DMS79 (cell line): ENCODE data around the gene SKI.

Experiments used
- DNase-seq: peaks from one replicate; lab custom pipeline; 2025; lab: John Stamatoyannopoulos, UW

The SKI gene

DNA sequence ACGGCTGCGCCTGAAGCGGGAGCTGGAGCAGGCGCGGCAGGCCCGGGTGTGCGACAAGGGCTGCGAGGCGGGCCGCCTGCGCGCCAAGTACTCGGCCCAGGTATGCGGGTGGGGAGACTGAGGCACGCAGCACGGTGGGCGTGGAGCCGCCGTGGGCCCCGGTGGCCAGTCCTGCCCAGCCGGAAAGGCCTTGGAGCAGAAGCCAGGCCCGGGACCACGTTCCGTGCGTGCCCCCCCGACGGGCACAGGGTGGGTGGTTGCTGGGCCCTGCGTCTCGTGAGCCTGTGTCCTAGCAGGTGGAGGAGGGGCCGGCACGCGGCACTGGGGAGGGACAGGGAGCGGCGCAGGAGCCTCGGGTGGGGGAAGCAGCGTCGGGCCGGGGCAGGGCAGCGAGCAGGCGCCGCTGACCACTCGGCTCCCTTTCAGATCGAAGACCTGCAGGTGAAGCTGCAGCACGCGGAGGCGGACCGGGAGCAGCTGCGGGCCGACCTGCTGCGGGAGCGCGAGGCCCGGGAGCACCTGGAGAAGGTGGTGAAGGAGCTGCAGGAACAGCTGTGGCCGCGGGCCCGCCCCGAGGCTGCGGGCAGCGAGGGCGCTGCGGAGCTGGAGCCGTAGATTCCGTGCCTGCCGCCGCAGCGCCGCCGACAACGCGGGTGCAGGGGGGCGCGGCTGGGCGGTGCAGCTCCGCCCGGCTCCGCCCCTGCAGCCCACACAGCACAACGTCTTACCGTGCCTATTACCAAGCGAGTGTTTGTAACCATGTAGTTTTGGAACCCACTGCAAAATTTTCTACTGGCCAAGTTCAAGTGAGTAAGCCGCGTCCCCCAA lies 78.2 kb downstream of the SKI start:
- DNase-seq: no peak

DNA sequence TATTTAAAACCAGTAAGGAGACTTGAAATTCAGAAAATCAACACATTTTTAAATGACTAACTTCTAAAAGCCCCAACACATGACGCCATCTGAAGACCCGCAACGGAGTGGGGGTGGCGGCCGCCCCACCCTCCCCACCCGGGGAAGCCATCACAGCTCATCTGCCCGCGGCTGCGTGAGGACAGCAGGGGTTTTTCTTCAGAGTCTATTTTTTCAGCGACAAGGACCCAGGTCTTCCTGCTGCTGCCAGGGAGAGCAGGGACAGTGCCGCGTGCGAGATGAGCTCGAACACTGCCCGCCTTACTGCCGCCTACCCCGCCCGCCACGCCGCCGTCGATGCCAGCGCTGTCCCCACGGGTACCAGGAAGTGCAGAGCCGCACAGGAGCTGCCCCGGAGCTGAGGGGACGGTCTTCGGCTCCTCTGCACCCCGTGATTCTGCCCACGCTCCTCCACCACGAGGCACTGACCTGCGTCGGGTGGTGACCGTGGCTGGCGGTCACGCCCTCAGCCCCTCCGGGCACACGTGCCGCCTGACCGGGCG lies 79.0 kb downstream of the SKI start:
- no peak for DNase-seq

DNA sequence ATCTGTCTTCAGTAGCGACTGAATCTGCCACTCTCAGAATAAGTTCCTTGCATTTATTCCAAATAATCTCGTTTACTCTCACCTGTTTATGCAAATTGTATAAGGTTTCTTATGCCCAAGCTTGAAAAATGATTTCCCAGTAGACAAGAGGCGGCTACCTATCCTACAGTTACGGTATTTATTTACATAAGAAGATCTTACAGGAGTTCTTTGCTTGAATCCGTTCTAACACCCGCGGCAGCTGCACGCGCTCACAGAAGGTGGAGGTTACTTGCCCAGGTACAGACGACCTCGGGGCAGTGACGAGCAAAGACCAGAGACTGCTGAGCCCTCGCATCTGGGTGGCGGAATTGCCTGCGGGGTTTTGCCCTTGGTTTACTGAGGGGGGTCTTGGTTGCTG lies 79.9 kb downstream of the SKI start:
- DNase-seq: no peak

DNA sequence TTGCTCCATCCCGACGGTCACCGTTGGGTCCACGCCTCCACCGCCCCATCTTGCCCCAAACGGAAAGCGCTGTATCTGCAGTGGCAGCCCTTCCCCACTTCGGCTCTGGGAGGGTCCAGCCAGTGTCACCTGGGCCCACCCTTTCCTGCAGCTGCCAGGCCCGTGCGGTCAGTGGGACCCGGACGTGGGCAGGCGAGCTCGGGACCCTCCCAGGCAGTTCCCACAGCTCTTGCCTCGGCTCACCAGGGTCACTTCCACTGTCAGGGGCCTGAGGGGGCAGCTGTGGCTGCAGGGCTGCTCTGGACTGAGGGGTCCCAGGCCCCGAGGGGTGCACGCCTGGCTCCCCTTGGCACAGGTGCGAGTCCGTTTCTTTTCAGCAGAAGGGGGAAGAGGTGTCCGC lies 80.7 kb downstream of the SKI start:
- DNase-seq: no peak

DNA sequence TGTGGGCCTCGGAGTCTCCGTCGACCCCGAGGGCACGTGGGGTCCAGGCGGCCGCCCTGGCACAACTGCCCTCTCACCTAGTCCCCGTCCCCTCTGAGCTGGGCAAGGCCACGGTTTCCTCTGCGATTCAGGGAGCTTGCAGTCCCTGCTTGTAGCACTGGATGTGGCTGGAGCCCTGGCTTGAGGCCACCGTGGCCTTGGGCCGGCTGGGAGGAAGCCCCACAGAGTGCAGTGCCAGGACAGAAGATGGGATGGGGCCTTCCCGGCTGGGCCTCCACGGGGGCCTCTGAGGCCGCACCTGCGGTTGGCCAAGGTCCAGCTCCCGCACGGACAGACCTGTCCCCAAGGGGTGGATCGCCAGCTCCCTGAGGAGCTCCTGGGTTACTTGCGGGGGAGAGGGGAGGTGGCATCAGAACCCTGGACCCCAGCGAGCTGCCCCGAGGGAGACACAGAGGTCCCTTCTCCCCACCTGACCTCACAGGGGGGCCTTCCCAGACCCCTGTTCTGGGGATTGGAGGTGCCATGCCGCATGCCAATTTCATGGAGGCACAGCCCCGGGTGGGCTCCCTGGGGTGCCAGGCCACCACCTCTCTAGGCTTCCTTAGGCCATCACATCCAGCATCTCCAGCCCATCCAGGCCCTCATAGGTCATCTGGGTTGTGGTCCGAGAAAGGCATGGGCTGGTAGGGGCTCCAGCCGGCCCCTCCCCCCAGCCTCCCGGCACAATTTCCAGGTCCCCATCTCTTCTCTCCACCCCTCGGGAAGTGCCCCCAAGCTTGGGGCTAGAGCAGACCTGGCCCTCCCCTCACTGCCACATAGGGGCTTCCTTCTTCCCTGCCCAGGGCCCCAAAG lies 82.4 kb downstream of the SKI start:
- DNase-seq: no peak

DNA sequence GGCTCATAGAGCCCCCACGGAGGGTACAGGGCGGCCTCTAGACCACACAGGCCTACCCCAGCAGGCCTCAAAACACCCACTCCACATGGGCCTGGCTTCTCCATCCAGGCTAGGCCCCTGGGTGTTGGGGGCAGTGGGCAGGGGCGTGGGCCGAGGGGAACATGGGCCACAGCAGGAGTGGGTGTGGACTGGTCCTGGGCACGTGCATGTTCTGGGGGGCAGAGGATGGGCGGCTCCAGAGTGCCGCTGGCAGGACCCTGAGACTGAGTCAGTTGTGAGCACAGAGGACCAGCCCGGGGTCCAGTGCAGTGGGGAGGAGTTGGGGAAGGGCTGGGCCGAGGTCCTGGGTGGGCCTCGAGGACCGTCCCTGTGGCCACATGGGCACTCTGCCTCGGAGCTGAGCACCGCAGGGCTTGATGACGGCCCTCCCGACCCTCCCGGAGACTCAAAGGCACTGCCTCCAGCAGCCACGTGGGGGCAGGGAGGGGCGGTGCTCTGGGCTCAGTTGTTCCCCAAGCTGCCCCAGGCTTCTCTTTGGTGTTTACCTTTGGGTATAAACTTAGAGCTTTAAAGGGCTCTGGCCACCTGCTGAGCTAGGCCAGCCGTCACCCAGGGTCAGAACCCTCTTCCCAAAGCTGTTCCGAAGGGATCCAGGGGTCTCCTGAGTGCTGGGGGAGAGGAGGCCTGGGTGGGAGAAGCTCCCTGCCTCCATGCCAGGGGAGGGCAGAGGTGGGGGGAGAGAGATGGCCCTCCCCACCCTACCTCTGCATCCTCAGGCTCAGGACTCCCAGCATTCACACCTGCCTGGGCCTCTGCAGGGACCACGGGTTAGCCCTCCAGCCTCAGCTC lies 83.3 kb downstream of the SKI start:
- DNase-seq: no peak

DNA sequence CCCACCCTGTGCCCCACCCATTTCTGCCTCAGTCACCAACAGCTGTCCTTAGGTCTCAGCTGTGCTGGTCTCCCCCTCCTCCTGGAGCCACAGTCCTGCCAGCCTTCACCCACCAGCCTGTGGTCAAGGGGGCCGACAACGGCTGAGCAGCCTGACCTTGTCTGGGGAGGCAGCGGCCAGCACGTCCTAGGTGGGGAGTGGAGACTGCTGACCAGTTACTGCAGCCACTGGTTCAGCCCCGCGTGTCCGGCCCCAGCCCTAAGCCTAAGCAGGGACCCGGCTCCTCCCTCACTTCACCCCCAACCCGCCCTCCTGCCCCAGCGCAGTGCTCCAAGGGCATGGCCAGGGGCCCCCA lies 84.0 kb downstream of the SKI start:
- DNase-seq: no peak

DNA sequence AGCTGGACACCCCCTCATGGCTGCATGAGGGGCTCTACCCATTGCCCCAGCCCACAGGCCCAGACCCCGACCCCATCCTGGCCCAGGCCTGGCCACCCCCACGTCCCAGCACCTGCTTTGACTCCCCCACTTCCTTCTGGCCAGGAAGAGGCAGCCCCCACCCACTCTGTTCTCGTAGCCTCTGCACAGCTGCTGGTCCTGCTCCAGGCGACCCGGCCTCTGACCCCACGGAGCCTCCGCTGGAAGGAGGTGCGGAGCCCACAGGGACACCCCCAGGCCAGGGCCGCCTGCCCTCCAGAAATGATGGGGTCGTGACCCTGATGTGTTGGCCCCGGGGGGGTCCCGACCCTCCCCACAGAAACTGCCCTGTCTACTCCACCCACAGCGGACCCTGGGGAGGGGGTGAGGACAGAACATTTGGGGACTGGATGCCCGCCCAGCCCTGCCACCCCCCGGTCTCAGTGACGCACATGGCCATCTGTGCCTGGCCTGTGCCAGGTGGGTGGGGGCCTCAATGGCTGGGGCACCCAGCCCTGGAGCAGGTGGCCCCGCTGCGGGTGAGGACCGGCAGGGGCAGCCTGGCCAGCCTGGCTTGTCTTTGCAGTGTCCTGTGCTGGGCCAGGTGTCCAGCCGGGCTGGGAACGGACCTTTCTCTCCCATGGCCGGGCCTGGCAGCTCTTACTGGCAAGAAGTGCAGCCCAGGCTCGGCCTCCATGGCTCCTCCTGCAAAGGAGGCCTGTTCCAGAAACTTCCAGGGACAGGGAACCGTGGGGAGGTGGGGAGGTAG lies 84.6 kb downstream of the SKI start:
- DNase-seq: no peak

DNA sequence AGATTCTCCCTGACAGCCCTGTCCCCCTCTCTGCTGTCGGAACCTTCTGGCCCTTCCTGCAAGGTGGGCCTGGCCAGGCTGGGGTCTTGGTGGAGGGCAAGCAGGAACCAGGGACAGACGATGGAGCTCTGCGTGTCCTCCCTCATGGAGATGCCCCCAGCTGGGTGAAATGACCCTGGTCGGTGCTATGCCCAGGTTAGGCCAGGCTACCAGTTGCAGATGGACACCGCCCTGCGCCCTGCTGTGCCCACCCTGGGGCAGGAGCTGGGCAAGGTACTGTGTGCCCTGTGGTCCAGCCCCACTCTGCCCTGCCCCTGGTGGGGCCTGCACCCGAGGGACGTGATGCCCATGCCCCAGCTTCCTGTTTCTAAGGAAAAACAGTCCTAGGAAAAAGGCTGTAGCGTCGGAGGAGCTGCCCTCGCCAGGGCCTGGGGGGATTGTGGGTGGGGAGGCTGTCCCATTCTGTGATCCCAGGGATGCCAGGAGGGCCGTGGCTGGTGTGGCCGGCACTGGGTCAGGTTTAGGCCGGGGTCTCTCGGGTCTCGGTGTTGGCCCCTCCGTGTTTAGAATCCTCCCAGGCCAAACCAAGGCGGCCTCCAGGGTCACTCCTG lies 85.6 kb downstream of the SKI start:
- DNase-seq: no peak

DNA sequence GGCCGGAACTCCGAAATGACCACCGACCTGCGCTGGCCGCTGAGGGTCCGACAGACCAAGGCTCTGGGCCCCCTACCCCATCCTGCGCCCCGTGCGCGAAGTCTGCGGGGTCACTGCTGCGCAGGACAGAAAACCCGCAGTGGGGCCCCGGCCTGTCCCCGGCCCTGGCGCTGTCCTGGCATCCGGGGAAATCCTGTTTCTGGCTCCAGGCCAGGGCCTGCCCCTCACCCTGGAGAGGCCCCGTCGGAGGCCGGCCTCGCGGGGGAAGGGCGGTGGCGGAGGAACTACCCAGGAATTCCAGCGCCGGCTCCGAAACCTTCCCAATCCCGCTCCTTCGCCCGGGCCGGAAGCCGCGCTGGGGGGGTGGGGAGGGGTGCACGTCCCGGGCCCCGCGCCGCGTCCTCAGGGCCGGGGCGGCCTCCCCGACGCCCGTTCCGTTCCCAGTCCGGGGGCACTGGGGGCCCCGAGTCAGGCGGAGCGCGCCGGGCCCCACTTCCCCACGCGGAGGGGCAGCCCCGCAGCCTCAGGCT lies 86.2 kb downstream of the SKI start:
- no peak for DNase-seq

DNA sequence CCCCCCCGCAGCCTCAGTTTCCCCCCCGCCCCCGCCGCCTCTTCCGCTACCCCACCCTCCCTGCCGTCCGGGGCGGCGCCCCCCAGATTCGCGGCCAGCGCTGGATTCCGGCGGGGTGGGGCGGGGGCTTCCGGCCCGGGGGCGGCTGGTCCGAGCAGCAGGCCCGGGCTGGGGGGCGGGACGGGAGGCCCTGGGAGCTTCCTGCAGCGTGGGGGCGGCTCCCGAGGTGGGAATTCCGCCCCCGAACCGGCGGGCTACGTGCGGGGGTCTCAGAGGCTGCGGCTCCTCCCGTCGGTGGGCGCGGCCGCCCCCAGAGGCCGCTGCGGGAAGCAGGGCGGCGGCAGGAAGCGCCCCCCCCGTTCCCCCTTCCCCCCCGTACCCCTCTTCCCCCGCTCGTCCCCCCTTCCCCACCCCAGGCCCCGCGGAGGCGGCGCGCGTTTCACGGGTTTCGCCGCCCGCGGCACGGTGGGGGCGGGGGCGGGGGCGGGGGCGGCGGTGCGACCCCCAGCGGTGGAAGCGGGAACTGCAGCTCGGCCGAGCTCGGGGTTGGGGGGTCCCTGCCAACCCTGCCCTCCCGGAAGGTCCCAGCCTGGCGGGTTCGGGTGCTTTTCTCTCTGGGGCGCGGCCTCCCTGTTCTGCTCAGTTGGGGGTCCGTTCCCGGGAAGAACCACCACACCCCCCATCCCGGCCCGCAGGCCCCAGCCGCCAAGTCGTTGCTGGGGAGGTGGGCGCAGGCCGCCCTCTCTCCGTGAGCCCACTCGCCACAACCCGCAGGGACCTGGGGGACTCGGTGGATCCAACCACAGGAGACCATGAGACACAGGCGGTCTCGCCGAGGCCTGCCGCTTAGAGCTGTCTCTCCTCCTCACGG lies 86.9 kb downstream of the SKI start:
- DNase-seq: no peak

DNA sequence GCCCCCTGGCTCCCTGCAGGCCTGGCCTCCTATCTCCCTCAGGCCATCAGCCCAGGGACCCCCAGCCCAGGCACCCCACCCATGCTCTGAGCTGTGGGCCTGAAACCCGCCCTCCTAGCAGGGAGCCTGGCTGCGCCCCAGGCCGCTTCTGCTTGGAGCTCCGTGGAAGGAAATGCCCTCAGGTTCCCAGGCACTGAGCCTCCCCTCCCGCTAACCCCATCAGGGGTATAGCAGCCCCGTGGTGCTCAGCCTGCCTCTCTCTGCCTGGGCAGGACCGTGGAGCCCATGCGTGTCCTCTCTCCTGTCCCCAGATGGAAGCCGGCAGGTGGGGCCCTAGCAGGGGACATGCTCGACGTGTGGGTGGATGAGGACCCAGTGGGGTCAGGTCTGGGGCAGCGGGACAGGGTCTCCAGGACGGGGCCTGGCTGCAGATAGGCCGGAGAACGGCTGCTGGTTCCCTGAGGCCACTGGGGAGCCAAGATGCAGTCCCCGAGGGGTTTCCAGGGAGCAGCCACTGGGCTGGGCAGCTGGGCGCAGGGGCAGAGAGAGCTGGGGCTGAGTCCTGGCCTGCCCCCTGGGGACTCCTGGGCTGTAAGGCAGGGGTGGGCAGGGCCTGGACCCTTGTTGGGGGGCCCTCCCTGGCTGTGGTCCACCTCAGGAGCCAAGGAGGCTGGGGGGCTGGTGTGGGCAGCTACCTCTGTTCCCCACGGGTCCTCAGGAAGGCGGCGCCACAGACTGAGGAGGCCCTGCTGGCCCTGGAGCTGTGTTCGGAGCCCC lies 87.7 kb downstream of the SKI start:
- no peak for DNase-seq

DNA sequence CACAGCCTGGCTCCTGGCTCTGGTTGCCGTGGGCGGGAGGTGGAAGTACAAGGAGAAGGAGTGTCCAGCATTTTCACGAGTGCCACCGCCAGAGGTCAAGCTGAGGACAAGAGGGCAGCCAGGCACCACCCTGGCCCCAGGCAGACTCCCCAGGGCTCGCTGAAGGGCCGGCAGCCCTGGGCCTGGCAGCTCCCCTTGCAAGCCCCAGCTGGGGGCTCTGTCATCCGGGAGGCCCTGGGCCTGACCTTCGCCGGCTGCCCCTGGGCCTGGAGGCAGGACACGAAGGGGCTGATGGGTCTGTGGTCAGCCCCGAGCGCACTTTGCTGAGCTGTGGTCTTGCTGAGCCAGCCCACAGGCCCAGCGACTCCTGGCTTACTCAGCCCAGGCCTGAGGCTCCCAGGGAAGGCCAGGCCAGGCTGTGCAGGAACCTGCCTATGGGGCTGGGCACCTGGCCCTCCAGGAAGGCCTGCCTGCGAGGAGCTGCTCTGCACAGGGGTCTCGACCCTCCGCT lies 88.4 kb downstream of the SKI start:
- DNase-seq: no peak

DNA sequence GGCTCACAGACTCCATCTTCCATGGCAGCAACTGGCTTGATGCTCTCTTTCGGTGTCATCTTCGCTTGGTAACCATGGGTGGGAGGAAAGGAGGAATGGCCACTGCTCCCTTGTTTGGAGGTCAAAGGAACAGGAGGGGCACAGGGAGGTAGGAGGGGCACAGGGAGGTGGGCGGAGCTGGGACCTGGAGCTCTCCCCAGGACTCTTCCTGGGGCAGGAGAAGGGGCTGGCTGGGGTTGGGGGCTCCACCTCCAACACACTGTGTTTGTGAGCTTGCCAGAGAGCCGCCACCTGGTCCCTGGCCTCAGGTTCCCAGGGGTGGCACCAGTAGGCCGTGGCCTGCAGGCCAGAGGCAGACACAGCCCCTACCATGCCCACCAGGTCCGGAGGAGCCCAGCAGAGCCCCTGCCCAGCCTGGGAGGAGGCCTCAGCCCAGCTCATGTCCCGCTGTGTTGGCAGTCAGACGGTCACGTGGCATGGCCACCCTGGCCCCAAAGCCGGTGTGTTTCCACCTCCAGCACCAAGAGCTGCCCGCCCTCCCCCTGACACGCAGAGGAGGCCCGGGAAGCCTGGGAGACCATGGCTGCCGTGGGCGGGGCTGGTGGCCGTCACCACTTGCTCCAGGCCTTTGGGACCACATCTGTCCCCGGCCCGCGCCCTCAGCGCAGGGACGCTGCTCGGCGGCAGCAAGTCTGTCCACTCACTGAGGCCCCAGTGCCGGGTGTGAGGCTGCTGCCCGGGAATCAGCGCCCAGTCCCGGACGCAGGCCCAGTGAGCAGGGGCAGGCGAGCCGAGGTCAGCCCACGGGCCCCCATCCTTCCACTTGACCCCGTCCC lies 89.3 kb downstream of the SKI start:
- no peak for DNase-seq

DNA sequence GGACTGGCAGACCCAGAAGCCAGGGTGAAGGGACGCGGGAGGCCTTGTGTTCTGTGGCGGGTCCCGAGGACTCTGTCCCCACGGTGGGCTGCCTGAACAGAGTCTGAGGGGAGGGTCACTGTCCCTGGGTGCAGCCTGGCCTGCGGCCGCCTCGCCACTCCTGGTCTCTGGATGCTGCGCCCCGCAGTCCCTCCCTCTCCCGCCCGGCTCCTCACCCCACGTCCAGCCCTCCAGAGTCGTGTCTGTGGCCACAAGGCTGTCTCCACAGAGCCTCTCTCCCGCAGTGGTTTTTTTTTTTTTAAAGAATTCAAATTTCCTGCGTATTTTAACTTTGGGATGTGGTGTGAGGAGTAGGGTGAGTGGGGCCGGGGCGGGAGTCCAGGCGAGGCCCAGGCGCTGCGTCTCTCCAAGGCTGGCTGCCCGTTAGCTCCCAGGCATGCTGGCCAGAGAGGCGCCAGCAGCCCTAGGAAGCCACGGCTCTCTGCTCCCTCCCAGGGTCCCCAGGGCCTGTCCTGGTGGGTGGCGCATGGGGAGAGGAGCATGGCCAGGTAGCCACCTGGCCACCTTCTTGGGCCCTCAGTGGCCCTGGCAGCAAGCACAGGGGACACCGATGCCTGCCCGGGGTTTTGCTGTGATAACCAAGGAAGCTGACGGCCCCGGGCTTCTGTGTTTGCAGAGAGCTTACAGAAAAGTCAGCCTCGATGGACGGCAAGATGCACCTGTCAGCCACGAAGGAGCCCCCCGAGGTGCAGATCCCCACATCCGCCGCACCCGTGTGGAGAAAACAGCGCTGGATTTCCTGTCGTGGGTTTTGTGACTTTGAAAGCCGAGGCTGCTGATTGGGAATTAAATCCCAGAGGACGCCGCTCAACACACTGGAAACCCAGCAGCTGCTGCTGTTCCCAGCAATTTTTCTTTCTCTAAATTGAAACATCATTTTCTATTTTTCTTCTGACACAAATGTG lies 90.5 kb downstream of the SKI start:
- DNase-seq: no peak

DNA sequence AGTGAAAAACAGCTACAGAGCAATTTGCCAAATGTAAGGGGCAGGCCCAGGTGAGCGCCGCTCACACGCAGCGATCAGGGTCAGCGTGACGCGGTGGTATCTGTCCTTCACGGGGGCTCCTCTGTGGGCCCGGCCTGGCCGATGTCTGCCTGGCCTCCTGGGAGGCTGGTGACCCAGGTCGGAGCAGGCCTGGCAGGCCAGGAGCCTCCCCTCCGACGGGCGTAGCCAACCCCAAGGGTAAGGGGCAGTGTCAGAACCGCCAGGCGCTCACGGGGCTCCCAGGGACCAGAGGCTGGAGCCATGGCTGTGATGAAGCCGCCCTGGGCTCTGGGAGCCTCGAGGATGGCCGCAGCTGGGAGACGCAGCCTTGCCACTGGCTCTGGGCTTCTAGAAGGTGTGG lies 91.2 kb downstream of the SKI start:
- no peak for DNase-seq

DNA sequence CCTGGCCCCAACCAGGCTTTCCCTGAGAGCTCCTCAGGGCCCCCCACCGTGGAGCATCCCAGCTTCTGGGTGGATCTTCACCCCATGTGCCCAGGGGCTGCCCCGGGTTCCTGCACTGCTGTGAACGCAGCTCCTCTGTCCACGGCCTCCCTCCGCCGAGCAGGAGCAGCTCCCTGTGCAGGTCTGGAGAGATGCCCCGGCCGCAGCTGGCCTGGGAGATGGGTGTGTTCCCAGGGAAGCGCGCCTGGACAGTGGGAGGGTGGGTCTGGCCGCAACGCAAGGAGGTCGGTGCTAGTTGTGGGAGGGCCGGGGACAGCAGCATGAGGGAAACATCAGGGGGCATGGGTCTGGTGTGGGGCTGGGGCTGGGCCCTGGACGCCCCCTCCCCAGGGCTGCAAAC lies 91.9 kb downstream of the SKI start:
- no peak for DNase-seq
